Measurements from ENCODE around the gene NTF4. TPM values are rescaled to one million over a fixed set of nuclear protein-coding genes. Genes with fewer than 3 reads are reported as not detected.
A peak's percentile ranks its signal among the peaks of the same experiment; 100 is the strongest.

The NTF4 gene
- total and polyA plus RNA-seq, 2 of the 13 experiments (the other 11 are each of a cell fraction or from before 2014, with no cell fraction given) = not detected

DNA sequence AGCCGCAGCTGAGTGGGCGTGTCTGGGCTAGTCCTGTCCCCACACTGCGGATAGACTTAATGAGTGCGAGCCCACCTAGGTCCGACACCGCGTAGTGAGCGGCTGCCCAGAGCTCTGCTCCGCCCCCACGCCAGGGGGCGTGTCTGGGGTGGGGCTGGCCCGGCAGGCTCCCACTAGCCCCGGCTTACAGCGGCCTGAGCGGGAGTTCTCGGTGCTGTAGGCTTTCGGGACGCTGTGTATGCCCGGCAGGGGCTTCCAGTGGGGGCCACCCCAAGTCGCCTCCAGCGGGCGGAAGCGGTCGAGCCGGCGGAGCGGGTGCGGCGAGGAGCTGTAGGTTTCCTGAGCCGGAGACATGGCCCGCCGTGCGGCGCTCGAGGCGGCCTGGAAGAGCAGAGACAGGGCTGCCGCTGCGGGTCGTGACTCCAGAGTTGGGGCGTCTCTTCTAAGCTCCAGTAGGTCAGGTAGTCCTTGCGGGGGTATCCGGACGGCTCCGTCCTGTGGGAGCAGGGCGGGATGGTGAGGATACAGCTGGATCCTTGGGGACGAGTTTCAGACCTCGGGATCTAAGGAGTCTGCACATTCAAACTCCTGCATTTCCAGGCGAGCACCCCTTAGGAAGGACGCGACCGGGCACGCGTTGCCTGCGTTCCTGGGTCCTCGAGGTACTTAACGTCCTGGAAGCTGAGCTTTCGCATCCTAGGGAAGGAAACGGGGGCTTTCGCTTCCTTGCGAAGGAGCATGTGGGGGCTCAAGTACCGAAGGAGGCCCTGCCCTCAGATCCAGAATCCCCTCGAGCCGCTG lies 8.3 kb downstream of the NTF4 start (continued):
- TF ChIP-seq, protein P1, sequence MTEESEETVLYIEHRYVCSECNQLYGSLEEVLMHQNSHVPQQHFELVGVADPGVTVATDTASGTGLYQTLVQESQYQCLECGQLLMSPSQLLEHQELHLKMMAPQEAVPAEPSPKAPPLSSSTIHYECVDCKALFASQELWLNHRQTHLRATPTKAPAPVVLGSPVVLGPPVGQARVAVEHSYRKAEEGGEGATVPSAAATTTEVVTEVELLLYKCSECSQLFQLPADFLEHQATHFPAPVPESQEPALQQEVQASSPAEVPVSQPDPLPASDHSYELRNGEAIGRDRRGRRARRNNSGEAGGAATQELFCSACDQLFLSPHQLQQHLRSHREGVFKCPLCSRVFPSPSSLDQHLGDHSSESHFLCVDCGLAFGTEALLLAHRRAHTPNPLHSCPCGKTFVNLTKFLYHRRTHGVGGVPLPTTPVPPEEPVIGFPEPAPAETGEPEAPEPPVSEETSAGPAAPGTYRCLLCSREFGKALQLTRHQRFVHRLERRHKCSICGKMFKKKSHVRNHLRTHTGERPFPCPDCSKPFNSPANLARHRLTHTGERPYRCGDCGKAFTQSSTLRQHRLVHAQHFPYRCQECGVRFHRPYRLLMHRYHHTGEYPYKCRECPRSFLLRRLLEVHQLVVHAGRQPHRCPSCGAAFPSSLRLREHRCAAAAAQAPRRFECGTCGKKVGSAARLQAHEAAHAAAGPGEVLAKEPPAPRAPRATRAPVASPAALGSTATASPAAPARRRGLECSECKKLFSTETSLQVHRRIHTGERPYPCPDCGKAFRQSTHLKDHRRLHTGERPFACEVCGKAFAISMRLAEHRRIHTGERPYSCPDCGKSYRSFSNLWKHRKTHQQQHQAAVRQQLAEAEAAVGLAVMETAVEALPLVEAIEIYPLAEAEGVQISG (CRISPR knock-in tag; IDR thresholded peaks at IDR 0.05) = 0 out of 2 replicates have a peak, but pooled peaks have one; percentile 31
- TF ChIP-seq, protein P2, sequence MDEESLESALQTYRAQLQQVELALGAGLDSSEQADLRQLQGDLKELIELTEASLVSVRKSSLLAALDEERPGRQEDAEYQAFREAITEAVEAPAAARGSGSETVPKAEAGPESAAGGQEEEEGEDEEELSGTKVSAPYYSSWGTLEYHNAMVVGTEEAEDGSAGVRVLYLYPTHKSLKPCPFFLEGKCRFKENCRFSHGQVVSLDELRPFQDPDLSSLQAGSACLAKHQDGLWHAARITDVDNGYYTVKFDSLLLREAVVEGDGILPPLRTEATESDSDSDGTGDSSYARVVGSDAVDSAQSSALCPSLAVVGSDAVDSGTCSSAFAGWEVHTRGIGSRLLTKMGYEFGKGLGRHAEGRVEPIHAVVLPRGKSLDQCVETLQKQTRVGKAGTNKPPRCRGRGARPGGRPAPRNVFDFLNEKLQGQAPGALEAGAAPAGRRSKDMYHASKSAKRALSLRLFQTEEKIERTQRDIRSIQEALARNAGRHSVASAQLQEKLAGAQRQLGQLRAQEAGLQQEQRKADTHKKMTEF (CRISPR knock-in tag; IDR thresholded peaks at IDR 0.05) = peak; percentile 22; the same call in 1 of the 2 replicates
- TF ChIP-seq, protein P3, sequence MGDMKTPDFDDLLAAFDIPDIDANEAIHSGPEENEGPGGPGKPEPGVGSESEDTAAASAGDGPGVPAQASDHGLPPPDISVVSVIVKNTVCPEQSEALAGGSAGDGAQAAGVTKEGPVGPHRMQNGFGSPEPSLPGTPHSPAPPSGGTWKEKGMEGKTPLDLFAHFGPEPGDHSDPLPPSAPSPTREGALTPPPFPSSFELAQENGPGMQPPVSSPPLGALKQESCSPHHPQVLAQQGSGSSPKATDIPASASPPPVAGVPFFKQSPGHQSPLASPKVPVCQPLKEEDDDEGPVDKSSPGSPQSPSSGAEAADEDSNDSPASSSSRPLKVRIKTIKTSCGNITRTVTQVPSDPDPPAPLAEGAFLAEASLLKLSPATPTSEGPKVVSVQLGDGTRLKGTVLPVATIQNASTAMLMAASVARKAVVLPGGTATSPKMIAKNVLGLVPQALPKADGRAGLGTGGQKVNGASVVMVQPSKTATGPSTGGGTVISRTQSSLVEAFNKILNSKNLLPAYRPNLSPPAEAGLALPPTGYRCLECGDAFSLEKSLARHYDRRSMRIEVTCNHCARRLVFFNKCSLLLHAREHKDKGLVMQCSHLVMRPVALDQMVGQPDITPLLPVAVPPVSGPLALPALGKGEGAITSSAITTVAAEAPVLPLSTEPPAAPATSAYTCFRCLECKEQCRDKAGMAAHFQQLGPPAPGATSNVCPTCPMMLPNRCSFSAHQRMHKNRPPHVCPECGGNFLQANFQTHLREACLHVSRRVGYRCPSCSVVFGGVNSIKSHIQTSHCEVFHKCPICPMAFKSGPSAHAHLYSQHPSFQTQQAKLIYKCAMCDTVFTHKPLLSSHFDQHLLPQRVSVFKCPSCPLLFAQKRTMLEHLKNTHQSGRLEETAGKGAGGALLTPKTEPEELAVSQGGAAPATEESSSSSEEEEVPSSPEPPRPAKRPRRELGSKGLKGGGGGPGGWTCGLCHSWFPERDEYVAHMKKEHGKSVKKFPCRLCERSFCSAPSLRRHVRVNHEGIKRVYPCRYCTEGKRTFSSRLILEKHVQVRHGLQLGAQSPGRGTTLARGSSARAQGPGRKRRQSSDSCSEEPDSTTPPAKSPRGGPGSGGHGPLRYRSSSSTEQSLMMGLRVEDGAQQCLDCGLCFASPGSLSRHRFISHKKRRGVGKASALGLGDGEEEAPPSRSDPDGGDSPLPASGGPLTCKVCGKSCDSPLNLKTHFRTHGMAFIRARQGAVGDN (CRISPR knock-in tag; IDR thresholded peaks at IDR 0.05) = peak; percentile 74
- TF ChIP-seq SP5 (CRISPR knock-in tag; IDR thresholded peaks at IDR 0.05; ENCODE audit: borderline replicate concordance, low read depth) (peak; percentile 50; the same call in 1 of the 2 replicates), PRPF4 (IDR thresholded peaks at IDR 0.05; ENCODE audit: low read depth, low read length, poor library complexity, severe bottlenecking) (no peak), KDM2A (CRISPR knock-in tag; IDR thresholded peaks at IDR 0.05; ENCODE audit: borderline replicate concordance, low read depth) (peak; percentile 59; the same call in 1 of the 2 replicates), SNAPC2 (CRISPR knock-in tag; IDR thresholded peaks at IDR 0.05) (no peak), ZNF460 (CRISPR knock-in tag; IDR thresholded peaks at IDR 0.05; ENCODE audit: borderline replicate concordance) (0 out of 2 replicates have a peak, but pooled peaks have one; percentile 11), SPEN (CRISPR knock-in tag; IDR thresholded peaks at IDR 0.05; ENCODE audit: low read depth) (peak; percentile 32; the same call in 1 of the 2 replicates), HOXA3 (CRISPR knock-in tag; IDR thresholded peaks at IDR 0.05) (no peak), MED8 (CRISPR knock-in tag; IDR thresholded peaks at IDR 0.05; ENCODE audit: insufficient replicate concordance) (no peak)
- TF ChIP-seq, protein P4, sequence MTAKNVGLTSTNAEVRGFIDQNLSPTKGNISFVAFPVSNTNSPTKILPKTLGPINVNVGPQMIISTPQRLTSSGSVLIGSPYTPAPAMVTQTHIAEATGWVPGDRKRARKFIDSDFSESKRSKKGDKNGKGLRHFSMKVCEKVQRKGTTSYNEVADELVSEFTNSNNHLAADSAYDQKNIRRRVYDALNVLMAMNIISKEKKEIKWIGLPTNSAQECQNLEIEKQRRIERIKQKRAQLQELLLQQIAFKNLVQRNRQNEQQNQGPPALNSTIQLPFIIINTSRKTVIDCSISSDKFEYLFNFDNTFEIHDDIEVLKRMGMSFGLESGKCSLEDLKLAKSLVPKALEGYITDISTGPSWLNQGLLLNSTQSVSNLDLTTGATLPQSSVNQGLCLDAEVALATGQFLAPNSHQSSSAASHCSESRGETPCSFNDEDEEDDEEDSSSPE (CRISPR knock-in tag; IDR thresholded peaks at IDR 0.05) = 0 out of 2 replicates have a peak, but pooled peaks have one; percentile 19
- TF ChIP-seq, protein P5, sequence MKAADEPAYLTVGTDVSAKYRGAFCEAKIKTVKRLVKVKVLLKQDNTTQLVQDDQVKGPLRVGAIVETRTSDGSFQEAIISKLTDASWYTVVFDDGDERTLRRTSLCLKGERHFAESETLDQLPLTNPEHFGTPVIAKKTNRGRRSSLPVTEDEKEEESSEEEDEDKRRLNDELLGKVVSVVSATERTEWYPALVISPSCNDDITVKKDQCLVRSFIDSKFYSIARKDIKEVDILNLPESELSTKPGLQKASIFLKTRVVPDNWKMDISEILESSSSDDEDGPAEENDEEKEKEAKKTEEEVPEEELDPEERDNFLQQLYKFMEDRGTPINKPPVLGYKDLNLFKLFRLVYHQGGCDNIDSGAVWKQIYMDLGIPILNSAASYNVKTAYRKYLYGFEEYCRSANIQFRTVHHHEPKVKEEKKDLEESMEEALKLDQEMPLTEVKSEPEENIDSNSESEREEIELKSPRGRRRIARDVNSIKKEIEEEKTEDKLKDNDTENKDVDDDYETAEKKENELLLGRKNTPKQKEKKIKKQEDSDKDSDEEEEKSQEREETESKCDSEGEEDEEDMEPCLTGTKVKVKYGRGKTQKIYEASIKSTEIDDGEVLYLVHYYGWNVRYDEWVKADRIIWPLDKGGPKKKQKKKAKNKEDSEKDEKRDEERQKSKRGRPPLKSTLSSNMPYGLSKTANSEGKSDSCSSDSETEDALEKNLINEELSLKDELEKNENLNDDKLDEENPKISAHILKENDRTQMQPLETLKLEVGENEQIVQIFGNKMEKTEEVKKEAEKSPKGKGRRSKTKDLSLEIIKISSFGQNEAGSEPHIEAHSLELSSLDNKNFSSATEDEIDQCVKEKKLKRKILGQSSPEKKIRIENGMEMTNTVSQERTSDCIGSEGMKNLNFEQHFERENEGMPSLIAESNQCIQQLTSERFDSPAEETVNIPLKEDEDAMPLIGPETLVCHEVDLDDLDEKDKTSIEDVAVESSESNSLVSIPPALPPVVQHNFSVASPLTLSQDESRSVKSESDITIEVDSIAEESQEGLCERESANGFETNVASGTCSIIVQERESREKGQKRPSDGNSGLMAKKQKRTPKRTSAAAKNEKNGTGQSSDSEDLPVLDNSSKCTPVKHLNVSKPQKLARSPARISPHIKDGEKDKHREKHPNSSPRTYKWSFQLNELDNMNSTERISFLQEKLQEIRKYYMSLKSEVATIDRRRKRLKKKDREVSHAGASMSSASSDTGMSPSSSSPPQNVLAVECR (CRISPR knock-in tag; IDR thresholded peaks at IDR 0.05; ENCODE audit: borderline replicate concordance) = peak; percentile 24; the same call in 1 of the 2 replicates

Data from HepG2 (cell line).